RWPE2 (cell line): ENCODE results near the gene SEMA3G.

Source experiments
- ATAC-seq: fragments of 200-7000 bp; cut with Tn5 transposase; 3 replicates; pipeline ENCODE4 v1.9.1; 2021; ENCODE audit warnings: low read depth
- DNase-seq: peaks from one replicate; pipeline ENCODE4 v3.0.0-alpha.2; 2020; ENCODE audit warnings: low spot score
- H3K27ac ChIP-seq: fragments of 450-650 bp; 2 replicates; pipeline ENCODE4 v1.5.1; 2017; ENCODE audit warnings: mild to moderate bottlenecking; ENCODE audit not compliant: poor library complexity, severe bottlenecking
- H3K27me3 ChIP-seq: fragments of 250-450 bp; sonication (Bioruptor Pico); 2 replicates; pipeline ENCODE4 v1.5.1; 2021; ENCODE audit warnings: mild to moderate bottlenecking, moderate library complexity; ENCODE audit not compliant: insufficient read depth, poor library complexity, severe bottlenecking
- H3K36me3 ChIP-seq: fragments of 250-450 bp; sonication (Bioruptor Pico); 2 replicates; pipeline ENCODE4 v1.5.1; 2020; ENCODE audit warnings: low read depth, mild to moderate bottlenecking, moderate library complexity
- H3K4me1 ChIP-seq: fragments of 250-450 bp; sonication (Bioruptor Pico); 2 replicates; pipeline ENCODE4 v1.5.1; 2021; ENCODE audit warnings: mild to moderate bottlenecking, moderate library complexity; ENCODE audit not compliant: insufficient read depth, poor library complexity, severe bottlenecking
- H3K4me3 ChIP-seq: fragments of 250-450 bp; sonication (Bioruptor Pico); 2 replicates; pipeline ENCODE4 v1.5.1; 2021; ENCODE audit warnings: mild to moderate bottlenecking, moderate library complexity; ENCODE audit not compliant: severe bottlenecking
- H3K9me3 ChIP-seq: fragments of 250-450 bp; sonication (Bioruptor Pico); 2 replicates; pipeline ENCODE4 v1.5.1; 2021; ENCODE audit warnings: mild to moderate bottlenecking, moderate library complexity; ENCODE audit not compliant: severe bottlenecking
- CTCF ChIP-seq: fragments of 450-650 bp; IDR thresholded peaks from one replicate; pipeline ENCODE4 v1.5.1; 2017; ENCODE audit warnings: mild to moderate bottlenecking, moderate library complexity; ENCODE audit not compliant: poor library complexity, severe bottlenecking

The SEMA3G gene

GRCh38 chr3:52430416-52430810 is 14.5 kb downstream of the SEMA3G start:
- no peak for TF ChIP-seq CTCF
- H3K9me3 ChIP-seq, result no peaks in the 10 kb centered on the region
- H3K27ac ChIP-seq, result no peak overlapping the region
- no peaks in the 10 kb centered on the region for H3K36me3 ChIP-seq
- ATAC-seq, result no peak
- no peak for DNase-seq
- H3K4me3 ChIP-seq, result no peak overlapping the region
- no peaks in the 10 kb centered on the region for H3K4me1 ChIP-seq
- no peaks in the 10 kb centered on the region for H3K27me3 ChIP-seq

DNA sequence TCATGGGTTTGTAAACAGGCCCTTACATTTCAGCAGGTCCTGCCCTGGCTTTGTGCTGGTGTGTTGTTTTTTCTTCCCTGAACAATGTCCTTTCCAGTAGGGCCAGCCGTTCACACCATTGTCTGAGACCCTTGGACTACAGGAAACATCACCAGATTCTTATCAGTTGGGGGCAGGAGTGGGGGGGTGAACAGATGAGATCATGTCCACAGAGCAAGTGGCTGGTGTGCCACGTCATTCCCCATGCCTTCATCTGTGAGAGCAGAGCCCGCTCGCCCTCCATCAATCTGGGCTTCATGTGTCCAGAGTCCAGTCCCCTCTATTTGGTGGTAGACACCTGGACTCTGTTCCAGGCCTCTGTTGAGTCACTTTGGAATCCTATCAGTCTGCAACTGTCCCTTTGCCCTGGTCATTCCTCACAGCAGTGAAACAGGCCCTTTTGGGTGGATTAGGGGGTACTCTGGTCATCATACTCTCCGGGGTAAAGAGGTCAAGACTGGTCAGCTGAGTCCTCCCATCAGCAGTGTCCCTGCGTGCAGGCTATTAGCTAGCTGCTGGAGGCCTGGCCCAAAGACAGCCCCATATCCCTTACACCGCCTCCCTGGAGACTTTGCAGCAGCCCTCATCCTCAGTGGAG is 15.0 kb downstream of the SEMA3G start:
- DNase-seq (no peak), ATAC-seq (no peak)
- H3K27me3 ChIP-seq, result no peaks in the 10 kb centered on the region
- no peak for TF ChIP-seq CTCF
- no peaks in the 10 kb centered on the region for H3K36me3 ChIP-seq
- H3K4me1 ChIP-seq, result no peaks in the 10 kb centered on the region
- no peak overlapping the region for H3K4me3 ChIP-seq
- H3K9me3 ChIP-seq, result no peaks in the 10 kb centered on the region
- H3K27ac ChIP-seq, result no peak overlapping the region

GRCh38 chr3:52429031-52429430 is 15.9 kb downstream of the SEMA3G start:
- Histone ChIP-seq H3K36me3 (no peaks in the 10 kb centered on the region), H3K4me3 (no peak overlapping the region), H3K27ac (no peak overlapping the region), H3K9me3 (no peaks in the 10 kb centered on the region), H3K27me3 (no peaks in the 10 kb centered on the region), H3K4me1 (no peaks in the 10 kb centered on the region)
- TF ChIP-seq CTCF, result no peak
- no peak for ATAC-seq
- DNase-seq, result no peak

GRCh38 chr3:52428151-52429005 is 16.5 kb downstream of the SEMA3G start:
- TF ChIP-seq CTCF, result peak; percentile 78
- Histone ChIP-seq H3K4me1 (no peaks in the 10 kb centered on the region), H3K4me3 (no peak overlapping the region), H3K27ac (no peak overlapping the region), H3K9me3 (no peaks in the 10 kb centered on the region), H3K27me3 (no peaks in the 10 kb centered on the region), H3K36me3 (no peaks in the 10 kb centered on the region)
- peak; percentile 92 for ATAC-seq
- DNase-seq, result no peak

GRCh38 chr3:52423173-52423572 is 21.7 kb downstream of the SEMA3G start:
- no peak for TF ChIP-seq CTCF
- no peaks in the 10 kb centered on the region for H3K36me3 ChIP-seq
- H3K9me3 ChIP-seq, result no peaks in the 10 kb centered on the region
- H3K27ac ChIP-seq, result no peak overlapping the region
- ATAC-seq, result no peak
- no peaks in the 10 kb centered on the region for H3K27me3 ChIP-seq
- no peaks in the 10 kb centered on the region for H3K4me1 ChIP-seq
- peak; percentile 2 for DNase-seq
- H3K4me3 ChIP-seq, result no peak overlapping the region
